B cell (primary cell): ENCODE measurements around the gene ZMYND10. TPM values are rescaled to one million over a fixed set of nuclear protein-coding genes. Genes with fewer than 3 reads are reported as not detected.

Experiments
- ATAC-seq: fragments of 200-7000 bp; cut with Tn5 transposase; one replicate; pipeline ENCODE4 v1.10.0; 2021; ENCODE audit warnings: low read depth, mild to moderate bottlenecking, moderate number of reproducible peaks, moderate library complexity
- CTCF ChIA-PET: fragments of 350-600 bp; sonication (Branson Sonifier 250); formaldehyde crosslinking; loops from one replicate; lab custom pipeline; 2021; ENCODE audit warnings: antibody characterized with exemption, inconsistent platforms; lab: Charles Lee
- POLR2A ChIA-PET: fragments of 350-600 bp; sonication (Branson Sonifier 250); formaldehyde crosslinking; loops from one replicate; lab custom pipeline; 2021; ENCODE audit warnings: antibody characterized with exemption; lab: Charles Lee
- DNase-seq: peaks from one replicate; pipeline ENCODE4 v3.0.0; 2013
- H2AFZ ChIP-seq: 2 replicates; pipeline ENCODE4 v1.6.1; 2012; ENCODE audit warnings: mild to moderate bottlenecking, low read depth, low read length; ENCODE audit not compliant: insufficient read depth, poor library complexity, severe bottlenecking
- H3K27ac ChIP-seq, 2 donors: 1 replicate in 1 of 2; 2 replicates in 1 of 2; pipeline ENCODE4 v1.5.1; 2012 to 2013; ENCODE audit warnings: low read length in 2 of 2, mild to moderate bottlenecking in 2 of 2, moderate library complexity in 1 of 2
- H3K27me3 ChIP-seq, 4 experiments: fragments of 200-600 bp in 1 of 4; sonication (generic) in 1 of 4; replicated peaks in 1 of 4; 1 replicate in 2 of 4; 2 replicates in 2 of 4; pipeline versions ENCODE4 v1.6.1 to v1.7.0; 2013 to 2016; ENCODE audit warnings: low read length in 3 of 4, mild to moderate bottlenecking in 2 of 4, mixed read lengths in 1 of 4, moderate library complexity in 1 of 4; ENCODE audit not compliant: insufficient read depth in 4 of 4, control insufficient read depth in 3 of 4; ENCODE audit errors: control extremely low read depth in 1 of 4
- H3K36me3 ChIP-seq, 2 experiments: replicated peaks in 1 of 2; 1 replicate in 1 of 2; 2 replicates in 1 of 2; pipeline versions ENCODE4 v1.6.1 to v1.7.1; 2013; ENCODE audit warnings: low read length in 1 of 2; ENCODE audit not compliant: insufficient read depth in 2 of 2, control insufficient read depth in 1 of 2; ENCODE audit errors: control extremely low read depth in 1 of 2, extremely low read depth in 1 of 2
- H3K4me1 ChIP-seq, 2 donors: fragments of 200-600 bp in 1 of 2; sonication (generic) in 1 of 2; 1 replicate in 1 of 2; 2 replicates in 1 of 2; pipeline versions ENCODE4 v1.5.1 to v1.6.1; 2013 to 2017; ENCODE audit warnings: low read length in 2 of 2; ENCODE audit not compliant: control insufficient read depth in 2 of 2, insufficient read depth in 2 of 2
- H3K4me2 ChIP-seq: replicated peaks from 2 replicates; pipeline ENCODE3; 2012; ENCODE audit warnings: mild to moderate bottlenecking, low read depth, low read length; ENCODE audit not compliant: poor library complexity, severe bottlenecking
- H3K4me3 ChIP-seq, 5 experiments: fragments of 200-600 bp in 1 of 5; sonication (generic) in 1 of 5; 1 replicate in 3 of 5; 2 replicates in 2 of 5; pipeline versions ENCODE4 v1.5.1 to v1.7.0; 2011 to 2016; ENCODE audit warnings: low read length in 4 of 5, mild to moderate bottlenecking in 4 of 5, low read depth in 2 of 5, control low read depth in 1 of 5, moderate library complexity in 1 of 5; ENCODE audit not compliant: insufficient read depth in 1 of 5; ENCODE audit errors: control extremely low read depth in 1 of 5, extremely low read depth in 1 of 5
- H3K79me2 ChIP-seq: fragments of 200-600 bp; sonication (generic); one replicate; pipeline ENCODE4 v1.6.0; 2016; ENCODE audit warnings: low read length; ENCODE audit not compliant: control insufficient read depth, insufficient read depth
- H3K9ac ChIP-seq: fragments of 200-600 bp; sonication (generic); 2 replicates; pipeline ENCODE4 v1.6.1; 2017; ENCODE audit warnings: mild to moderate bottlenecking, low read length, moderate library complexity
- H3K9me3 ChIP-seq, 3 donors: one replicate each; pipeline versions ENCODE4 v1.6.1 to v1.7.1; 2013; ENCODE audit warnings: low read length in 2 of 3; ENCODE audit not compliant: control insufficient read depth in 2 of 3, insufficient read depth in 1 of 3; ENCODE audit errors: control extremely low read depth in 1 of 3
- H4K20me1 ChIP-seq: 2 replicates; pipeline ENCODE4 v1.6.0; 2012; ENCODE audit warnings: mild to moderate bottlenecking, low read length; ENCODE audit not compliant: insufficient read depth, control insufficient read depth, poor library complexity, severe bottlenecking
- H3K27ac Mint-ChIP-seq: one replicate; pipeline ENCODE4 v1.8.0; 2021; ENCODE audit warnings: mixed read lengths
- H3K27me3 Mint-ChIP-seq: one replicate; pipeline ENCODE4 v1.8.0; 2021; ENCODE audit warnings: mixed read lengths
- H3K4me1 Mint-ChIP-seq: one replicate; pipeline ENCODE4 v1.8.0; 2021; ENCODE audit warnings: mixed read lengths
- H3K4me3 Mint-ChIP-seq: one replicate; pipeline ENCODE4 v1.8.0; 2021; ENCODE audit warnings: mixed read lengths
- H3K9me3 Mint-ChIP-seq: one replicate; pipeline ENCODE4 v1.8.0; 2022; ENCODE audit warnings: mixed read lengths; ENCODE audit not compliant: insufficient read depth
- EZH2 ChIP-seq: IDR thresholded peaks from 2 replicates; pipeline ENCODE4 v1.6.1; 2012; ENCODE audit warnings: borderline replicate concordance, low read depth, mild to moderate bottlenecking, moderate library complexity, low read length; ENCODE audit not compliant: insufficient read depth, poor library complexity, severe bottlenecking
- WGBS: methylation state at CpG from one replicate; pipeline ENCODE4 v1.1.5; 2013; ENCODE audit warnings: missing lambda C conversion rate; ENCODE audit not compliant: insufficient coverage; 5-methylcytosine and 5-hydroxymethylcytosine counted together
- intact Hi-C: fragments of 100-400 bp; cut with micrococcal nuclease; formaldehyde crosslinking; loops from one replicate; pipeline ENCODE4 v1.10.0; 2022
- polyA plus RNA-seq: library from polyadenylated mRNA; depleted of rRNA; stranded (reverse); fragments of >200 nt; gene quantifications from 2 replicates; pipeline ENCODE4 v1.2.3, GENCODE V29; 2012
- total RNA-seq, 2 donors: library from RNA; stranded (reverse); fragments of 120-200 nt in 1 of 2; gene quantifications; 1 replicate in 1 of 2; 2 replicates in 1 of 2; pipeline versions ENCODE4 v1.2.3 to v1.2.4, GENCODE V29; 2013 to 2022
- TF ChIP-seq, protein P1 (sequence below): fragments of 200-600 bp; IDR thresholded peaks from one replicate; pipeline ENCODE4 v1.8.0; 2022; ENCODE audit warnings: antibody characterized with exemption, mild to moderate bottlenecking

ZMYND10 gene
- total and polyA plus RNA-seq, 2 donors (not counting 1 experiment from before 2014, with no cell fraction given) = 1.8 to 2.4 TPM

GRCh38 chr3:50322386-50323091, 23.0 kb downstream of the ZMYND10 start, which contains the start of gene HYAL2:
HYAL2 (minus strand) TSS chr3:50322745; CDS start chr3:50320489, 2,256 bp downstream.
- H3K27me3 Mint-ChIP-seq = no peaks in the 10 kb centered on the region
- Histone ChIP-seq H2AFZ (peak within 1 kb of the TSS; percentile 99), H3K27me3 (no peaks in the 10 kb centered on the region), H3K27ac (peak within 1 kb of the TSS; percentile 94 to 96), H3K9ac (peak within 1 kb of the TSS; percentile 96), H3K4me3 (peak within 1 kb of the TSS; percentile 64 to 95 (median 74)), H3K4me1 (peaks cover 29 to 56% of the 10 kb centered on the region in 2 donors), H3K4me2 (peak within 1 kb of the TSS; percentile 95), H3K79me2 (peaks cover 17% of the 10 kb centered on the region), H4K20me1 (peaks cover 7% of the 10 kb centered on the region), H3K36me3 (peaks cover 0 to 20% of the 10 kb centered on the region in 2 experiments), H3K9me3 (peaks cover 0 to 3% (median 0%) of the 10 kb centered on the region in 3 donors)
- no peak for DNase-seq
- TF ChIP-seq, protein P1, sequence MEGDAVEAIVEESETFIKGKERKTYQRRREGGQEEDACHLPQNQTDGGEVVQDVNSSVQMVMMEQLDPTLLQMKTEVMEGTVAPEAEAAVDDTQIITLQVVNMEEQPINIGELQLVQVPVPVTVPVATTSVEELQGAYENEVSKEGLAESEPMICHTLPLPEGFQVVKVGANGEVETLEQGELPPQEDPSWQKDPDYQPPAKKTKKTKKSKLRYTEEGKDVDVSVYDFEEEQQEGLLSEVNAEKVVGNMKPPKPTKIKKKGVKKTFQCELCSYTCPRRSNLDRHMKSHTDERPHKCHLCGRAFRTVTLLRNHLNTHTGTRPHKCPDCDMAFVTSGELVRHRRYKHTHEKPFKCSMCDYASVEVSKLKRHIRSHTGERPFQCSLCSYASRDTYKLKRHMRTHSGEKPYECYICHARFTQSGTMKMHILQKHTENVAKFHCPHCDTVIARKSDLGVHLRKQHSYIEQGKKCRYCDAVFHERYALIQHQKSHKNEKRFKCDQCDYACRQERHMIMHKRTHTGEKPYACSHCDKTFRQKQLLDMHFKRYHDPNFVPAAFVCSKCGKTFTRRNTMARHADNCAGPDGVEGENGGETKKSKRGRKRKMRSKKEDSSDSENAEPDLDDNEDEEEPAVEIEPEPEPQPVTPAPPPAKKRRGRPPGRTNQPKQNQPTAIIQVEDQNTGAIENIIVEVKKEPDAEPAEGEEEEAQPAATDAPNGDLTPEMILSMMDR = no peak
- TF ChIP-seq EZH2 = no peak
- H3K4me1 Mint-ChIP-seq = peaks cover 49% of the 10 kb centered on the region
- WGBS = 85% methylated on average over 24 of the region's 31 CpGs
- H3K4me3 Mint-ChIP-seq = peak within 1 kb of the TSS; percentile 87
- POLR2A ChIA-PET = interaction anchor here (2.3 to 2.9 kb wide), 2 partner anchors 14 to 23 kb away, joined by 16 to 24 read pairs; partner anchors contain the start of genes HYAL3 and NAA80
- CTCF ChIA-PET = interaction anchor here (0.6 to 3.1 kb wide), 7 partner anchors 14 to 220 kb away, joined by 3 to 28 read pairs (median 6); partner anchors contain the start of genes HYAL3 and NAA80
- no peaks in the 10 kb centered on the region for H3K9me3 Mint-ChIP-seq
- no peak for ATAC-seq
- intact Hi-C loops = loop anchor here (5.0 kb wide), 1 partner anchor 85 kb away; the partner anchor contains the start of gene GNAI2
- peak within 1 kb of the TSS; percentile 97 for H3K27ac Mint-ChIP-seq
